DND-41 (cell line): ENCODE measurements around the gene MOV10L1.
"Not testable (repeated sequence)": the region's sequence is repeated elsewhere in the genome, so short reads cannot be mapped to it uniquely, and the experiment has no call there.

Experiments
- ATAC-seq: fragments of 200-7000 bp; cut with Tn5 transposase; 3 replicates; pipeline ENCODE4 v1.9.1; 2021; ENCODE audit warnings: low read depth; ENCODE audit not compliant: insufficient read depth
- DNase-seq: peaks from one replicate; pipeline ENCODE4 v3.0.0-alpha.2; 2020
- H2AFZ ChIP-seq: 2 replicates; pipeline ENCODE4 v1.6.0; 2012; ENCODE audit warnings: low read depth, low read length
- H3K27ac ChIP-seq: 2 replicates; pipeline ENCODE4 v1.5.1; 2012; ENCODE audit warnings: low read length, inconsistent platforms
- H3K27me3 ChIP-seq: fragments of 200-600 bp; sonication (generic); 2 replicates; pipeline ENCODE4 v1.6.0; 2012; ENCODE audit warnings: low read length, mild to moderate bottlenecking, inconsistent platforms; ENCODE audit not compliant: insufficient read depth, poor library complexity
- H3K36me3 ChIP-seq: 2 replicates; pipeline ENCODE4 v1.5.1; 2012; ENCODE audit warnings: low read length, inconsistent platforms; ENCODE audit not compliant: insufficient read depth
- H3K4me1 ChIP-seq: 2 replicates; pipeline ENCODE4 v1.5.1; 2012; ENCODE audit warnings: mild to moderate bottlenecking, low read length; ENCODE audit not compliant: insufficient read depth
- H3K4me2 ChIP-seq: 2 replicates; pipeline ENCODE4 v1.6.0; 2012; ENCODE audit warnings: mild to moderate bottlenecking, moderate library complexity, low read length, inconsistent platforms; ENCODE audit not compliant: insufficient read depth
- H3K4me3 ChIP-seq, 2 experiments: fragments of 200-600 bp in 1 of 2; shearing (Covaris generic) in 1 of 2; 2 replicates each; pipeline ENCODE4 v1.5.1; 2012 to 2016; ENCODE audit warnings: inconsistent platforms in 2 of 2, low read length in 2 of 2, mild to moderate bottlenecking in 2 of 2, low read depth in 1 of 2, moderate library complexity in 1 of 2
- H3K79me2 ChIP-seq: 2 replicates; pipeline ENCODE4 v1.6.0; 2012; ENCODE audit warnings: low read length, inconsistent platforms; ENCODE audit not compliant: insufficient read depth
- H3K9ac ChIP-seq: 2 replicates; pipeline ENCODE4 v1.6.0; 2012; ENCODE audit warnings: low read depth, mild to moderate bottlenecking, inconsistent platforms, low read length, moderate library complexity
- H3K9me3 ChIP-seq: 2 replicates; pipeline ENCODE4 v1.5.1; 2012; ENCODE audit warnings: low read length, moderate library complexity, mild to moderate bottlenecking, inconsistent platforms; ENCODE audit not compliant: insufficient read depth, severe bottlenecking
- H4K20me1 ChIP-seq: 2 replicates; pipeline ENCODE4 v1.6.0; 2012; ENCODE audit warnings: low read length; ENCODE audit not compliant: insufficient read depth
- EZH2 ChIP-seq: IDR thresholded peaks from 3 replicates; pipeline ENCODE4 v1.6.1; 2012; ENCODE audit warnings: borderline replicate concordance, low read depth, mild to moderate bottlenecking, moderate library complexity, low read length, inconsistent platforms; ENCODE audit not compliant: severe bottlenecking
- TF ChIP-seq, protein P1 (sequence below): IDR thresholded peaks from 2 replicates; pipeline ENCODE4 v1.5.1; 2012; ENCODE audit warnings: borderline replicate concordance, low read length, moderate library complexity, mild to moderate bottlenecking; ENCODE audit not compliant: poor library complexity, severe bottlenecking; ENCODE audit errors: extremely low read depth

The MOV10L1 gene

DNA sequence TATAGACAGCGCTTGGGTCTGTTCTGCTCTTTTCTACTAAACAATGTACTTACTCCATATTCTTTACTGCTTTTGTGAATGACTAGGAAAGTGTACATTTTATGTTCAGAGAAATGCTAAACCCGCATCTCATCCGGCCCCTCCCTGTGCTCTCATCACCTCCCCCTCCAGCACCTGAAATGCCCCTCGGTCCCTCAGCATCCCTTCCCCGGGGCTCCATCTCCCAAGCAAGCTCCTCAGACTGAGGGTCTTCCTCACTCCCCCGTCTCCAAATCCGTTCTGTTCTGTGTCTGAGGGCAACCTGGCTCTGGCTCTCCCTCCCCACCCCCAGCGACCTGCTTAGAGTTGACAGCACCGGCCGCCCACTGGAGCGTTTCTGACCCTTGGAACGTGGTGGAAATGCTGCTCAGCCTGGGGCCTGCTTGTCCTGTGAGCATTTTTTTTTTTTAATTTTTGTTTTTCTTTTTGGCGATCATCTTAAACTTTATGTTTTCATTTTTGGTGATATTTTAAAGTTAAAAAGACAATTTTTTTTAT lies 112.4 kb downstream of the MOV10L1 start:
- Histone ChIP-seq H3K4me3 (peak overlapping the region; percentile 35 to 71; a peak in 3 of 4 replicates), H3K27me3 (no peaks in the 10 kb centered on the region), H3K4me1 (peaks cover 34% of the 10 kb centered on the region), H3K36me3 (peaks cover 52% of the 10 kb centered on the region), H3K27ac (peak overlapping the region; percentile 53; the same call in 1 of the 2 replicates), H4K20me1 (peaks cover 44% of the 10 kb centered on the region), H3K9ac (peak overlapping the region; percentile 90), H3K9me3 (no peaks in the 10 kb centered on the region), H3K79me2 (peaks cover 37% of the 10 kb centered on the region), H3K4me2 (peak overlapping the region; percentile 98), H2AFZ (no peak overlapping the region)
- TF ChIP-seq EZH2, result no peak
- TF ChIP-seq, protein P1, sequence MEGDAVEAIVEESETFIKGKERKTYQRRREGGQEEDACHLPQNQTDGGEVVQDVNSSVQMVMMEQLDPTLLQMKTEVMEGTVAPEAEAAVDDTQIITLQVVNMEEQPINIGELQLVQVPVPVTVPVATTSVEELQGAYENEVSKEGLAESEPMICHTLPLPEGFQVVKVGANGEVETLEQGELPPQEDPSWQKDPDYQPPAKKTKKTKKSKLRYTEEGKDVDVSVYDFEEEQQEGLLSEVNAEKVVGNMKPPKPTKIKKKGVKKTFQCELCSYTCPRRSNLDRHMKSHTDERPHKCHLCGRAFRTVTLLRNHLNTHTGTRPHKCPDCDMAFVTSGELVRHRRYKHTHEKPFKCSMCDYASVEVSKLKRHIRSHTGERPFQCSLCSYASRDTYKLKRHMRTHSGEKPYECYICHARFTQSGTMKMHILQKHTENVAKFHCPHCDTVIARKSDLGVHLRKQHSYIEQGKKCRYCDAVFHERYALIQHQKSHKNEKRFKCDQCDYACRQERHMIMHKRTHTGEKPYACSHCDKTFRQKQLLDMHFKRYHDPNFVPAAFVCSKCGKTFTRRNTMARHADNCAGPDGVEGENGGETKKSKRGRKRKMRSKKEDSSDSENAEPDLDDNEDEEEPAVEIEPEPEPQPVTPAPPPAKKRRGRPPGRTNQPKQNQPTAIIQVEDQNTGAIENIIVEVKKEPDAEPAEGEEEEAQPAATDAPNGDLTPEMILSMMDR, result peak; percentile 13
- ATAC-seq (no peak), DNase-seq (no peak)

DNA sequence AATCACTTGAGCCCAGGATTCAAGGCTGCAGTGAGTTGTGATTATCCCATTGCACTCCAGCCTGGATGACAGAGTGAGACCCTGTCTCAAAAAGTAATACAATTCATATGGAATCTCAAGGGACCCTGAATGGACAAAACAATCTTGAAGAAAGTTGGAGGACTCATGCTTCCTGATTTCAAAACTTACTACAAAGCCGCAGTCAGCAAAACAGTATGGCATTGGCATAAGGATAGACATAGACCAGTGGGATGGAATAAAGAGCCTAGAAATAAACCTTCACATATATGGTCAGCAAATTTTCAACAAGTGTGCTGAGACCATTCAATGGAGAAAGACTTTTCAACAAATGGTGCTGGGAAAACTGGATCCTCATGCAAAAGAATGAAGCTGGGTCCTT lies 113.5 kb downstream of the MOV10L1 start:
- ATAC-seq (no peak), DNase-seq (no peak)
- peaks cover 43% of the 10 kb centered on the region for H4K20me1 ChIP-seq
- peaks cover 37% of the 10 kb centered on the region for H3K79me2 ChIP-seq
- H3K27me3 ChIP-seq, result no peaks in the 10 kb centered on the region
- H3K4me2 ChIP-seq, result no peak overlapping the region
- TF ChIP-seq, protein P1, result no peak
- no peak for TF ChIP-seq EZH2
- H3K9ac ChIP-seq, result no peak overlapping the region
- peaks cover 34% of the 10 kb centered on the region for H3K4me1 ChIP-seq
- H3K4me3 ChIP-seq, result no peak overlapping the region
- no peaks in the 10 kb centered on the region for H3K9me3 ChIP-seq
- no peak overlapping the region for H3K27ac ChIP-seq
- H2AFZ ChIP-seq, result no peak overlapping the region
- peaks cover 51% of the 10 kb centered on the region for H3K36me3 ChIP-seq

GRCh38 chr22:50204571-50204970 lies 114.8 kb downstream of the MOV10L1 start:
- H3K36me3 ChIP-seq, result peaks cover 57% of the 10 kb centered on the region
- TF ChIP-seq, protein P1, result no peak
- TF ChIP-seq EZH2, result no peak
- H4K20me1 ChIP-seq, result peaks cover 49% of the 10 kb centered on the region
- no peak overlapping the region for H3K9ac ChIP-seq
- H3K4me3 ChIP-seq, result no peak overlapping the region
- peaks cover 28% of the 10 kb centered on the region for H3K4me1 ChIP-seq
- peaks cover 37% of the 10 kb centered on the region for H3K79me2 ChIP-seq
- no peak overlapping the region for H3K27ac ChIP-seq
- no peak overlapping the region for H2AFZ ChIP-seq
- no peak for ATAC-seq
- DNase-seq, result no peak
- no peak overlapping the region for H3K4me2 ChIP-seq
- no peaks in the 10 kb centered on the region for H3K27me3 ChIP-seq
- H3K9me3 ChIP-seq, result no peaks in the 10 kb centered on the region

DNA sequence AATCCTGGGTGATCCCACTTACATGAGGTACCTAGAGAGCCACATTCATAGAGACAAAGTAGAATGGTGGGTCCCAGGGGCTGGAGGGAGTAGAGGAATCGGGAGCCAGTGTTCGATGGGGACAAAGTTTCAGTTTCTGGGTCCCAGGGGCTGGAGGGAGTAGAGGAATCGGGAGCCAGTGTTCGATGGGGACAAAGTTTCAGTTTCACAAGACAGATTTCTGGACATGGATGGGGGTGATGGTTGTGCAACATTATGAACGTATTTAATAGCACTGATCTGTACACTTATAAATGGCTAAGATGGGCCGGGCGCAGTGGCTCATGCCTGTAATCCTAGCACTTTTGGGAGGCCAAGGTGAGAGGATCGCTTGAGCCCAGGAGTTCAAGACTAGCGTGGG lies 115.2 kb downstream of the MOV10L1 start:
- not testable (repeated sequence) for ATAC-seq, H3K27me3 ChIP-seq, H3K9ac ChIP-seq, H2AFZ ChIP-seq, DNase-seq, H3K9me3 ChIP-seq, H3K27ac ChIP-seq, H3K4me3 ChIP-seq, H3K4me2 ChIP-seq
- Histone ChIP-seq H3K4me1 (peaks cover 24% of the 10 kb centered on the region), H4K20me1 (peaks cover 50% of the 10 kb centered on the region), H3K36me3 (peaks cover 58% of the 10 kb centered on the region), H3K79me2 (peaks cover 37% of the 10 kb centered on the region)
